IMR-90 (cell line): ENCODE results near the gene CCDC92. TPM values are rescaled to one million over a fixed set of nuclear protein-coding genes. Genes with fewer than 3 reads are reported as not detected.

ENCODE experiments used
- ATAC-seq: fragments of 200-7000 bp; cut with Tn5 transposase; 2 replicates; pipeline ENCODE4 v1.9.1; 2020; ENCODE audit warnings: low read depth, mild to moderate bottlenecking, moderate library complexity
- BruUV-seq: library from RNA; stranded (reverse); fragments of 400-500 nt; replicated peaks from 2 replicates; lab custom pipeline; 2021; lab: Mats Ljungman, UMichigan
- CTCF ChIA-PET: fragments of 300-600 bp; formaldehyde crosslinking; extraction: SDS; loops from one replicate; lab custom pipeline; 2021; ENCODE audit warnings: antibody characterized with exemption; lab: Yijun Ruan, JAX
- POLR2A ChIA-PET: fragments of 300-600 bp; sonication (Branson Sonifier 250); formaldehyde crosslinking; loops from one replicate; lab custom pipeline; 2022; ENCODE audit warnings: antibody characterized with exemption; ENCODE audit not compliant: unreplicated experiment; lab: Charles Lee
- DNase-seq: peaks from one replicate; pipeline ENCODE4 v3.0.0; 2013
- H2AFZ ChIP-seq: replicated peaks from 2 replicates; pipeline ENCODE3; 2013; ENCODE audit warnings: low read length, mild to moderate bottlenecking; ENCODE audit not compliant: poor library complexity
- H2AK5ac ChIP-seq: 2 replicates; pipeline ENCODE4 v1.6.1; 2013; ENCODE audit warnings: low read depth, low read length, inconsistent platforms
- H2AK9ac ChIP-seq: replicated peaks from 2 replicates; pipeline ENCODE3; 2013; ENCODE audit warnings: mild to moderate bottlenecking, low read depth, low read length, moderate library complexity; ENCODE audit not compliant: poor library complexity
- H2BK120ac ChIP-seq: 2 replicates; pipeline ENCODE4 v1.6.1; 2013; ENCODE audit warnings: low read depth, low read length, inconsistent platforms
- H2BK15ac ChIP-seq: 3 replicates; pipeline ENCODE4 v1.6.1; 2013; ENCODE audit warnings: low read depth, low read length, inconsistent platforms
- H2BK20ac ChIP-seq: 2 replicates; pipeline ENCODE4 v1.6.1; 2013; ENCODE audit warnings: low read depth, mild to moderate bottlenecking, inconsistent platforms, low read length, moderate library complexity
- H2BK5ac ChIP-seq: 2 replicates; pipeline ENCODE4 v1.6.1; 2013; ENCODE audit warnings: mild to moderate bottlenecking, low read depth, low read length, inconsistent platforms; ENCODE audit not compliant: poor library complexity, severe bottlenecking
- H3K14ac ChIP-seq: replicated peaks from 2 replicates; pipeline ENCODE4 v1.6.1; 2013; ENCODE audit warnings: low read depth, low read length, inconsistent platforms
- H3K18ac ChIP-seq: 2 replicates; pipeline ENCODE4 v1.6.1; 2013; ENCODE audit warnings: low read depth, low read length, control low read depth
- H3K23ac ChIP-seq: 2 replicates; pipeline ENCODE4 v1.6.1; 2013; ENCODE audit warnings: low read depth, low read length, inconsistent platforms
- H3K27ac ChIP-seq: 2 replicates; pipeline ENCODE4 v1.5.1; 2013; ENCODE audit warnings: mild to moderate bottlenecking, control low read depth, low read length; ENCODE audit not compliant: insufficient read depth
- H3K27me3 ChIP-seq: 2 replicates; pipeline ENCODE4 v1.6.1; 2013; ENCODE audit warnings: low read length; ENCODE audit not compliant: control insufficient read depth, insufficient read depth
- H3K36me3 ChIP-seq: 2 replicates; pipeline ENCODE4 v1.6.1; 2013; ENCODE audit warnings: low read length, mixed read lengths; ENCODE audit not compliant: control insufficient read depth, insufficient read depth
- H3K4ac ChIP-seq: 2 replicates; pipeline ENCODE4 v1.6.1; 2013; ENCODE audit warnings: low read depth, low read length, inconsistent platforms
- H3K4me1 ChIP-seq: 2 replicates; pipeline ENCODE4 v1.6.1; 2013; ENCODE audit warnings: low read length, mixed read lengths; ENCODE audit not compliant: control insufficient read depth, insufficient read depth
- H3K4me2 ChIP-seq: 2 replicates; pipeline ENCODE4 v1.6.1; 2013; ENCODE audit warnings: low read depth, mild to moderate bottlenecking, control low read depth, low read length, moderate library complexity
- H3K4me3 ChIP-seq: 2 replicates; pipeline ENCODE4 v1.5.1; 2013; ENCODE audit warnings: low read depth, mild to moderate bottlenecking, control low read depth, low read length, moderate library complexity; ENCODE audit not compliant: insufficient read depth
- H3K56ac ChIP-seq: 2 replicates; pipeline ENCODE4 v1.6.1; 2013; ENCODE audit warnings: low read length, inconsistent platforms; ENCODE audit not compliant: insufficient read depth; ENCODE audit errors: extremely low read depth
- H3K79me1 ChIP-seq, 2 experiments: 2 replicates each; pipeline ENCODE4 v1.6.1; 2013; ENCODE audit warnings: low read length in 2 of 2, inconsistent platforms in 1 of 2, low read depth in 1 of 2
- H3K9ac ChIP-seq: 2 replicates; pipeline ENCODE4 v1.6.1; 2013; ENCODE audit warnings: low read depth, low read length, control low read depth
- H3K9me1 ChIP-seq: 2 replicates; pipeline ENCODE4 v1.6.1; 2013; ENCODE audit warnings: low read length, inconsistent platforms; ENCODE audit not compliant: insufficient read depth
- H3K9me3 ChIP-seq: 2 replicates; pipeline ENCODE4 v1.6.1; 2013; ENCODE audit warnings: low read length; ENCODE audit not compliant: control insufficient read depth, insufficient read depth
- H4K20me1 ChIP-seq: 2 replicates; pipeline ENCODE4 v1.6.1; 2013; ENCODE audit warnings: low read length, inconsistent platforms; ENCODE audit not compliant: insufficient read depth
- H4K5ac ChIP-seq: 2 replicates; pipeline ENCODE4 v1.6.1; 2013; ENCODE audit warnings: mild to moderate bottlenecking, low read depth, low read length, control low read depth
- H4K8ac ChIP-seq, 2 experiments: 2 replicates each; pipeline ENCODE4 v1.6.1; 2013; ENCODE audit warnings: low read depth in 2 of 2, low read length in 2 of 2, control low read depth in 1 of 2, inconsistent platforms in 1 of 2
- H4K91ac ChIP-seq: 2 replicates; pipeline ENCODE4 v1.6.1; 2013; ENCODE audit warnings: low read depth, low read length, inconsistent platforms; ENCODE audit not compliant: insufficient read depth
- BHLHE40 ChIP-seq: fragments of 150-350 bp; IDR thresholded peaks from 2 replicates; pipeline ENCODE4 v1.6.1; 2016; ENCODE audit warnings: mild to moderate bottlenecking, low read depth, low read length
- CEBPB ChIP-seq: IDR thresholded peaks from 2 replicates; pipeline ENCODE4 v1.6.1; 2012; ENCODE audit warnings: low read depth, low read length, improper control_type of control experiment
- NFE2L2 ChIP-seq: fragments of 150-350 bp; IDR thresholded peaks from 2 replicates; pipeline ENCODE4 v1.6.1; 2016; ENCODE audit warnings: low read depth, mild to moderate bottlenecking, low read length
- POLR2A ChIP-seq: IDR thresholded peaks from 2 replicates; pipeline ENCODE4 v1.6.1; 2012; ENCODE audit warnings: mild to moderate bottlenecking, low read depth, low read length
- RCOR1 ChIP-seq: IDR thresholded peaks from 2 replicates; pipeline ENCODE4 v1.6.1; 2012; ENCODE audit warnings: mild to moderate bottlenecking, low read length, improper control_type of control experiment; ENCODE audit not compliant: insufficient replicate concordance
- USF2 ChIP-seq: fragments of 150-350 bp; IDR thresholded peaks from 2 replicates; pipeline ENCODE4 v1.6.1; 2017; ENCODE audit warnings: mild to moderate bottlenecking, antibody characterized with exemption, low read length, low read depth
- WGBS, 2 experiments: methylation state at CpG; one replicate each; pipeline versions ENCODE4 v1.1.5 to v1.1.7; 2013; ENCODE audit warnings: missing lambda C conversion rate in 2 of 2; ENCODE audit not compliant: insufficient read length in 1 of 2; ENCODE audit errors: extremely low coverage in 2 of 2; 5-methylcytosine and 5-hydroxymethylcytosine counted together
- dilution Hi-C: fragments of 300-500 bp; cut with HindIII; formaldehyde crosslinking; loops from one replicate; pipeline ENCODE4 v1.14.3; 2018; ENCODE audit warnings: low sequenced_read_pairs; ENCODE audit not compliant: unreplicated experiment
- in situ Hi-C: fragments of 300-500 bp; cut with MboI; formaldehyde crosslinking; loops from 3 replicates; pipeline ENCODE4 v1.14.3; 2019; ENCODE audit warnings: low sequenced_read_pairs, inconsistent platforms, mixed read lengths
- intact Hi-C: fragments of 100-400 bp; cut with micrococcal nuclease; formaldehyde crosslinking; loops from 2 replicates; pipeline ENCODE4 v1.10.0; 2022
- polyA plus RNA-seq, 3 experiments: library from polyadenylated mRNA; depleted of rRNA; stranded (reverse); fragments of >200 nt; gene quantifications; 2 replicates each; pipeline ENCODE4 v1.2.3, GENCODE V29; 2012; ENCODE audit warnings: low replicate concordance in 1 of 3
- total RNA-seq: library from RNA; depleted of rRNA; stranded (reverse); fragments of >200 nt; gene quantifications from 2 replicates; pipeline ENCODE4 v1.2.3, GENCODE V29; 2012

Gene CCDC92
- total and polyA plus RNA-seq, 2 of the 4 experiments (the other 2 are of a cell fraction) = 5.7 to 55.5 TPM

DNA sequence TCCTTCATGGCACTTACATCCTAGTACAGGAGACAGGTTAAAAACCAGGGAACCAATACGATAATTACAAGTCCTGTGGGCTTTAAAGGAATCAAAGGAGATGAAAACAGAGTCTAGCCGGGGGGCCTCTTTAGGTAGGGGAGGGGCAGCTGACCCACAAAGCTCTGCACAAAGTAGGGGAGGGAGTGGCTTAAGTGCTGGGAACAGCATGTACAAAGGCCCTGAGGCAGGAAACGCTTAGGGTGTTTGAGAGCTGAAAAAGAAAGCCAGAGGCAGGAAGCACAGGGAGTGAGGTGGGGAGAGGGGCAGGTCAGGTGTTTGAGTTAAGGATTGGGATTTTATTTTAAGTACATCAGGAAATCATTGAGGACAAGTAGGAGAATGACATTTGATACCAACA is 38.1 kb upstream of the CCDC92 start:
- no peak overlapping the region for H4K91ac ChIP-seq
- DNase-seq (no peak), ATAC-seq (no peak)
- no peak overlapping the region for H2AK5ac ChIP-seq
- dilution Hi-C loops (no loop called here), in situ Hi-C loops (no loop called here), intact Hi-C loops (no loop called here)
- no peak overlapping the region for H3K56ac ChIP-seq
- no peak overlapping the region for H4K8ac ChIP-seq
- no peak overlapping the region for H2BK120ac ChIP-seq
- no peak overlapping the region for H3K4me2 ChIP-seq
- no peak overlapping the region for H2AFZ ChIP-seq
- no peak overlapping the region for H3K4ac ChIP-seq
- no peak overlapping the region for H3K9ac ChIP-seq
- peaks cover 12 to 28% of the 10 kb centered on the region in 2 experiments; a peak in 3 of 4 replicates for H3K79me1 ChIP-seq
- no peaks in the 10 kb centered on the region for H3K27me3 ChIP-seq
- no peak overlapping the region for H4K5ac ChIP-seq
- no peak overlapping the region for H2BK15ac ChIP-seq
- no peak overlapping the region for H3K14ac ChIP-seq
- no peak overlapping the region for H3K23ac ChIP-seq
- H3K4me3 ChIP-seq = no peak overlapping the region
- H2BK20ac ChIP-seq = no peak overlapping the region
- no TSS peak for BruUV-seq
- ChIA-PET CTCF (no interaction called here), POLR2A (no interaction called here)
- peaks cover 15% of the 10 kb centered on the region for H3K36me3 ChIP-seq
- H3K27ac ChIP-seq = no peak overlapping the region
- 0 out of 2 replicates have a peak, but pooled peaks cover 8% of the 10 kb centered on the region for H4K20me1 ChIP-seq
- no peak overlapping the region for H3K18ac ChIP-seq
- H3K9me1 ChIP-seq = peaks cover 6% of the 10 kb centered on the region; the same call in 1 of the 2 replicates
- H2BK5ac ChIP-seq = no peak overlapping the region
- no peaks in the 10 kb centered on the region for H3K9me3 ChIP-seq
- H2AK9ac ChIP-seq = no peak overlapping the region
- peaks cover 10% of the 10 kb centered on the region; the same call in 1 of the 2 replicates for H3K4me1 ChIP-seq
- no peak for TF ChIP-seq CEBPB
- no peak for TF ChIP-seq USF2
- TF ChIP-seq RCOR1 = no peak
- TF ChIP-seq NFE2L2 = no peak
- no peak for TF ChIP-seq BHLHE40
- TF ChIP-seq POLR2A = no peak
- 95% methylated on average over 2 of the region's 3 CpGs; no CpG with 5 or more reads in 1 of the 2 experiments for WGBS, 2 experiments
